Measurements from ENCODE around the gene MET.

The MET gene

GRCh38 chr7:116672596-116673456 is 830 bp downstream of the MET start:
- H3K4me3 ChIP-seq (IDR thresholded peaks at IDR 0.05; ENCODE audit: insufficient read depth, low read depth, low read length): no peak overlapping the region
- H3K79me2 ChIP-seq (ENCODE audit: insufficient read depth, low read depth): no peaks in the 10 kb centered on the region
- H3K27me3 ChIP-seq (ENCODE audit: insufficient read depth, low read depth): no peaks in the 10 kb centered on the region

GRCh38 chr7:116673457-116673865 is 1.5 kb downstream of the MET start:
- Histone ChIP-seq H3K4me1 (ENCODE audit: low read depth, poor library complexity, severe bottlenecking) (peaks cover 6% of the 10 kb centered on the region), H4K20me1 (ENCODE audit: insufficient read depth) (no peaks in the 10 kb centered on the region), H2AFZ (ENCODE audit: low read depth) (no peak overlapping the region), H3K27me3 (ENCODE audit: insufficient read depth, low read depth) (no peaks in the 10 kb centered on the region), H3K79me2 (ENCODE audit: insufficient read depth, low read depth) (no peaks in the 10 kb centered on the region), H3K4me2 (no peak overlapping the region), H3K36me3 (ENCODE audit: insufficient read depth) (no peaks in the 10 kb centered on the region), H3K9ac (no peak overlapping the region), H3K4me3 (IDR thresholded peaks at IDR 0.05; ENCODE audit: insufficient read depth, low read depth, low read length) (no peak overlapping the region), H3K27ac (no peak overlapping the region)
- no peak for TF ChIP-seq CTCF (conservative IDR thresholded peaks at IDR 0.05; ENCODE audit: low read depth, low read length)

More at GRCh38 chr7:116672596-116673456, 830 bp downstream of the MET start:
- H3K4me1 ChIP-seq (ENCODE audit: low read depth, poor library complexity, severe bottlenecking): peaks cover 6% of the 10 kb centered on the region
- H3K4me2 ChIP-seq: peak overlapping the region; percentile 30
- H3K36me3 ChIP-seq (ENCODE audit: insufficient read depth): no peaks in the 10 kb centered on the region
- TF ChIP-seq CTCF (conservative IDR thresholded peaks at IDR 0.05; ENCODE audit: low read depth, low read length): no peak
- no peaks in the 10 kb centered on the region for H4K20me1 ChIP-seq (ENCODE audit: insufficient read depth)
- peak overlapping the region; percentile 76; the same call in 1 of the 2 replicates for H3K9ac ChIP-seq
- peak overlapping the region; percentile 70 for H2AFZ ChIP-seq (ENCODE audit: low read depth)
- no peak overlapping the region for H3K27ac ChIP-seq

GRCh38 chr7:116674508-116675173 is 2.6 kb downstream of the MET start:
- peaks cover 6% of the 10 kb centered on the region for H3K4me1 ChIP-seq (ENCODE audit: low read depth, poor library complexity, severe bottlenecking)
- H3K9ac ChIP-seq: no peak overlapping the region
- H4K20me1 ChIP-seq (ENCODE audit: insufficient read depth): no peaks in the 10 kb centered on the region
- no peak for TF ChIP-seq CTCF (conservative IDR thresholded peaks at IDR 0.05; ENCODE audit: low read depth, low read length)
- H3K79me2 ChIP-seq (ENCODE audit: insufficient read depth, low read depth): no peaks in the 10 kb centered on the region
- no peak overlapping the region for H3K4me3 ChIP-seq (IDR thresholded peaks at IDR 0.05; ENCODE audit: insufficient read depth, low read depth, low read length)
- no peaks in the 10 kb centered on the region for H3K27me3 ChIP-seq (ENCODE audit: insufficient read depth, low read depth)
- H2AFZ ChIP-seq (ENCODE audit: low read depth): no peak overlapping the region
- H3K36me3 ChIP-seq (ENCODE audit: insufficient read depth): no peaks in the 10 kb centered on the region
- H3K27ac ChIP-seq: no peak overlapping the region
- no peak overlapping the region for H3K4me2 ChIP-seq

GRCh38 chr7:116675812-116676355 is 3.9 kb downstream of the MET start:
- H3K9ac ChIP-seq: no peak overlapping the region
- H2AFZ ChIP-seq (ENCODE audit: low read depth): no peak overlapping the region
- no peaks in the 10 kb centered on the region for H3K36me3 ChIP-seq (ENCODE audit: insufficient read depth)
- H3K4me2 ChIP-seq: no peak overlapping the region
- no peaks in the 10 kb centered on the region for H3K79me2 ChIP-seq (ENCODE audit: insufficient read depth, low read depth)
- H3K4me3 ChIP-seq (IDR thresholded peaks at IDR 0.05; ENCODE audit: insufficient read depth, low read depth, low read length): no peak overlapping the region
- H3K27ac ChIP-seq: no peak overlapping the region
- H3K27me3 ChIP-seq (ENCODE audit: insufficient read depth, low read depth): no peaks in the 10 kb centered on the region
- H4K20me1 ChIP-seq (ENCODE audit: insufficient read depth): no peaks in the 10 kb centered on the region
- TF ChIP-seq CTCF (conservative IDR thresholded peaks at IDR 0.05; ENCODE audit: low read depth, low read length): no peak
- peaks cover 6% of the 10 kb centered on the region for H3K4me1 ChIP-seq (ENCODE audit: low read depth, poor library complexity, severe bottlenecking)

Data from KMS-11 (cell line).